ENCODE measurements around the gene ZNF541.

- TF ChIP-seq CTCF (IDR thresholded peaks at IDR 0.05) (no peak), EP300 (IDR thresholded peaks at IDR 0.05; ENCODE audit: low read depth) (no peak), POLR2AphosphoS5 (IDR thresholded peaks at IDR 0.05) (peak in 2 of 3 donors; percentile 34 to 39)
These were observed 8.9 kb downstream of the ZNF541 start for GRCh38 chr19:47564081-47564480.

All from transverse colon (tissue), 4 donors.